Liver (tissue), 9 donors: Measurements from ENCODE around the gene CD3D. TPM values are rescaled to one million over a fixed set of nuclear protein-coding genes. Genes with fewer than 3 reads are reported as not detected.

Experiments used
- DNase-seq: peaks from one replicate; pipeline ENCODE4 v3.0.0-alpha.2; 2017; ENCODE audit warnings: low spot score
- H3K27ac ChIP-seq, 2 donors: one replicate each; pipeline ENCODE4 v1.7.0; 2013; ENCODE audit warnings: inconsistent platforms in 2 of 2, low read length in 2 of 2, control low read depth in 1 of 2, low read depth in 1 of 2, mild to moderate bottlenecking in 1 of 2
- H3K27me3 ChIP-seq, 4 donors: one replicate each; pipeline versions ENCODE4 v1.6.1 to v1.7.0; 2013; ENCODE audit warnings: low read length in 3 of 4, inconsistent platforms in 1 of 4, mild to moderate bottlenecking in 1 of 4, moderate library complexity in 1 of 4; ENCODE audit not compliant: control insufficient read depth in 4 of 4, insufficient read depth in 4 of 4
- H3K36me3 ChIP-seq, 4 donors: one replicate each; pipeline versions ENCODE4 v1.6.1 to v1.7.0; 2013; ENCODE audit warnings: low read length in 3 of 4, mild to moderate bottlenecking in 3 of 4, low read depth in 1 of 4, moderate library complexity in 1 of 4; ENCODE audit not compliant: control insufficient read depth in 4 of 4, insufficient read depth in 3 of 4
- H3K4me1 ChIP-seq, 4 donors: one replicate each; pipeline versions ENCODE4 v1.6.1 to v1.7.0; 2013; ENCODE audit warnings: low read length in 3 of 4, mild to moderate bottlenecking in 3 of 4, moderate library complexity in 1 of 4; ENCODE audit not compliant: control insufficient read depth in 4 of 4, insufficient read depth in 4 of 4
- H3K4me3 ChIP-seq, 3 donors: one replicate each; pipeline versions ENCODE4 v1.6.1 to v1.7.0; 2013; ENCODE audit warnings: low read length in 3 of 3, control low read depth in 1 of 3, low read depth in 1 of 3, mild to moderate bottlenecking in 1 of 3
- H3K9ac ChIP-seq, 2 donors: one replicate each; pipeline ENCODE4 v1.7.0; 2013; ENCODE audit warnings: low read length in 2 of 2, mild to moderate bottlenecking in 2 of 2, moderate library complexity in 2 of 2, control low read depth in 1 of 2, low read depth in 1 of 2
- H3K9me3 ChIP-seq, 4 donors: one replicate each; pipeline versions ENCODE4 v1.6.1 to v1.7.0; 2013; ENCODE audit warnings: low read length in 3 of 4; ENCODE audit not compliant: control insufficient read depth in 4 of 4
- EGR1 ChIP-seq, 2 donors: IDR thresholded peaks; 2 replicates each; pipeline ENCODE4 v1.6.1; 2016 to 2018; ENCODE audit warnings: antibody characterized with exemption in 2 of 2, low read depth in 2 of 2
- FOXA2 ChIP-seq: IDR thresholded peaks from 2 replicates; pipeline ENCODE4 v1.6.1; 2016; ENCODE audit warnings: antibody characterized with exemption
- GABPA ChIP-seq, 2 donors: IDR thresholded peaks in 1 of 2; conservative IDR thresholded peaks in 1 of 2; 2 replicates each; pipeline ENCODE4 v1.6.1; 2016; ENCODE audit warnings: antibody characterized with exemption in 2 of 2, mild to moderate bottlenecking in 1 of 2, moderate library complexity in 1 of 2
- HNF4A ChIP-seq, 2 donors: conservative IDR thresholded peaks; 2 replicates each; pipeline ENCODE4 v1.6.1; 2016; ENCODE audit warnings: antibody characterized with exemption in 2 of 2, mild to moderate bottlenecking in 2 of 2
- JUND ChIP-seq, 2 donors: IDR thresholded peaks; 2 replicates each; pipeline ENCODE4 v1.6.1; 2016; ENCODE audit warnings: antibody characterized with exemption in 2 of 2
- NR2F2 ChIP-seq: IDR thresholded peaks from 2 replicates; pipeline ENCODE4 v1.6.1; 2016; ENCODE audit warnings: antibody characterized with exemption
- RAD21 ChIP-seq, 2 donors: IDR thresholded peaks; 2 replicates each; pipeline ENCODE4 v1.6.1; 2016; ENCODE audit warnings: antibody characterized with exemption in 2 of 2, mild to moderate bottlenecking in 2 of 2
- REST ChIP-seq: IDR thresholded peaks from 2 replicates; pipeline ENCODE4 v1.6.1; 2016; ENCODE audit warnings: antibody characterized with exemption, mild to moderate bottlenecking
- SP1 ChIP-seq: IDR thresholded peaks from 2 replicates; pipeline ENCODE4 v1.6.1; 2018; ENCODE audit warnings: antibody characterized with exemption, mild to moderate bottlenecking
- TAF1 ChIP-seq: conservative IDR thresholded peaks from 2 replicates; pipeline ENCODE4 v1.6.1; 2016; ENCODE audit warnings: antibody characterized with exemption, mild to moderate bottlenecking
- WGBS: extraction: QIAGEN DNeasy Blood & Tissue Kit; methylation state at CpG from one replicate; pipeline ENCODE4 v1.1.7; 2013; 5-methylcytosine and 5-hydroxymethylcytosine counted together
- polyA plus RNA-seq, 2 donors: library from polyadenylated mRNA; stranded (reverse) in 1 of 2; unstranded in 1 of 2; fragments of 200-250 nt in 1 of 2; fragments of >200 nt in 1 of 2; fragmentation: Nextera tagmentation in 1 of 2; extraction: Ambion mirVana in 1 of 2; gene quantifications; one replicate each; pipeline versions ENCODE4 v1.2.1 to v1.2.3, GENCODE V29; 2013 to 2015
- total RNA-seq, 2 donors: library from RNA; depleted of rRNA; stranded (reverse); fragments of >200 nt; gene quantifications; one replicate each; pipeline ENCODE4 v1.2.3, GENCODE V29; 2014
- TF ChIP-seq, protein P1 (sequence below): IDR thresholded peaks from 2 replicates; pipeline ENCODE4 v1.6.1; 2016; ENCODE audit warnings: antibody characterized with exemption
- TF ChIP-seq, protein P2 (sequence below): fragments of 150-350 bp; IDR thresholded peaks from 2 replicates; pipeline ENCODE4 v1.5.1; 2017; ENCODE audit warnings: improper control_type of control experiment, low read depth, low read length; ENCODE audit not compliant: missing input control
- donor health status: healthy.
- donor health status: healthy.
- donor health status: healthy.
- donor health status: healthy.
- donor health status: healthy.

Gene CD3D
- total and polyA plus RNA-seq, 4 donors = 1.1 to 1.6 (median 1.2) TPM

- H3K4me3 ChIP-seq = no peak overlapping the region
- no peak for DNase-seq
- TF ChIP-seq TAF1 (no peak), EGR1 (IDR thresholded peaks at IDR 0.05; ENCODE audit: low read depth in 2 of 2) (no peak), JUND (IDR thresholded peaks at IDR 0.05) (no peak), GABPA (IDR thresholded peaks at IDR 0.05 in 1 of 2, conservative IDR thresholded peaks at IDR 0.05 in 1 of 2) (no peak), FOXA2 (no peak), REST (no peak)
- TF ChIP-seq, protein P1, sequence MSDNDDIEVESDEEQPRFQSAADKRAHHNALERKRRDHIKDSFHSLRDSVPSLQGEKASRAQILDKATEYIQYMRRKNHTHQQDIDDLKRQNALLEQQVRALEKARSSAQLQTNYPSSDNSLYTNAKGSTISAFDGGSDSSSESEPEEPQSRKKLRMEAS = no peak
- no peak overlapping the region for H3K9ac ChIP-seq
- H3K27me3 ChIP-seq = no peaks in the 10 kb centered on the region
- H3K27ac ChIP-seq = no peak overlapping the region
- no peaks in the 10 kb centered on the region for H3K9me3 ChIP-seq
- WGBS = 91% methylated on average over 3 of the region's 3 CpGs
- H3K4me1 ChIP-seq = no peaks in the 10 kb centered on the region
- no peaks in the 10 kb centered on the region for H3K36me3 ChIP-seq
Measured at GRCh38 chr11:118341261-118341660, 1.2 kb downstream of the CD3D start.

- WGBS = 92% methylated on average over 3 of the region's 3 CpGs
- Histone ChIP-seq H3K4me3 (no peak overlapping the region), H3K27ac (no peak overlapping the region)
Measured at GRCh38 chr11:118340449-118340848, 2.1 kb downstream of the CD3D start.

More at GRCh38 chr11:118340449-118340848, 2.1 kb downstream of the CD3D start:
- no peaks in the 10 kb centered on the region for H3K36me3 ChIP-seq
- TF ChIP-seq GABPA (IDR thresholded peaks at IDR 0.05 in 1 of 2, conservative IDR thresholded peaks at IDR 0.05 in 1 of 2) = no peak
- no peak for TF ChIP-seq NR2F2
- TF ChIP-seq RAD21 (IDR thresholded peaks at IDR 0.05) = no peak
- no peak for TF ChIP-seq REST
- TF ChIP-seq, protein P1 = no peak
- TF ChIP-seq, protein P2, sequence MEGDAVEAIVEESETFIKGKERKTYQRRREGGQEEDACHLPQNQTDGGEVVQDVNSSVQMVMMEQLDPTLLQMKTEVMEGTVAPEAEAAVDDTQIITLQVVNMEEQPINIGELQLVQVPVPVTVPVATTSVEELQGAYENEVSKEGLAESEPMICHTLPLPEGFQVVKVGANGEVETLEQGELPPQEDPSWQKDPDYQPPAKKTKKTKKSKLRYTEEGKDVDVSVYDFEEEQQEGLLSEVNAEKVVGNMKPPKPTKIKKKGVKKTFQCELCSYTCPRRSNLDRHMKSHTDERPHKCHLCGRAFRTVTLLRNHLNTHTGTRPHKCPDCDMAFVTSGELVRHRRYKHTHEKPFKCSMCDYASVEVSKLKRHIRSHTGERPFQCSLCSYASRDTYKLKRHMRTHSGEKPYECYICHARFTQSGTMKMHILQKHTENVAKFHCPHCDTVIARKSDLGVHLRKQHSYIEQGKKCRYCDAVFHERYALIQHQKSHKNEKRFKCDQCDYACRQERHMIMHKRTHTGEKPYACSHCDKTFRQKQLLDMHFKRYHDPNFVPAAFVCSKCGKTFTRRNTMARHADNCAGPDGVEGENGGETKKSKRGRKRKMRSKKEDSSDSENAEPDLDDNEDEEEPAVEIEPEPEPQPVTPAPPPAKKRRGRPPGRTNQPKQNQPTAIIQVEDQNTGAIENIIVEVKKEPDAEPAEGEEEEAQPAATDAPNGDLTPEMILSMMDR = no peak
- no peak for TF ChIP-seq SP1
- TF ChIP-seq HNF4A (conservative IDR thresholded peaks at IDR 0.05) = no peak
- H3K27me3 ChIP-seq = no peaks in the 10 kb centered on the region
- no peak for DNase-seq
- no peaks in the 10 kb centered on the region for H3K9me3 ChIP-seq
- no peaks in the 10 kb centered on the region for H3K4me1 ChIP-seq
- H3K9ac ChIP-seq = no peak overlapping the region
